Gastroesophageal sphincter (tissue), 4 donors: ENCODE data around the gene RESF1. TPM values are rescaled to one million over a fixed set of nuclear protein-coding genes. Genes with fewer than 3 reads are reported as not detected.
A peak's percentile ranks its signal among the peaks of the same experiment; 100 is the strongest.

ENCODE experiments used
- ATAC-seq: fragments of 150-250 bp; one replicate; pipeline ENCODE4 v1.9.1; 2016; ENCODE audit warnings: mild to moderate bottlenecking, moderate library complexity
- H3K27ac ChIP-seq, 4 donors: fragments of 200-600 bp; sonication (generic) in 3 of 4; 1 replicate in 3 of 4; 2 replicates in 1 of 4; pipeline ENCODE4 v1.5.1; 2016 to 2019
- H3K27me3 ChIP-seq: fragments of 200-600 bp; sonication (generic); one replicate; pipeline ENCODE4 v1.5.1; 2019
- H3K36me3 ChIP-seq, 2 donors: fragments of 200-600 bp; sonication (generic); one replicate each; pipeline ENCODE4 v1.5.1; 2019; ENCODE audit warnings: control low read depth in 1 of 2
- H3K4me1 ChIP-seq, 3 donors: fragments of 200-600 bp; sonication (generic); 1 replicate in 2 of 3; 2 replicates in 1 of 3; pipeline ENCODE4 v1.5.1; 2016 to 2019; ENCODE audit warnings: control low read depth in 2 of 3
- H3K4me3 ChIP-seq, 2 donors: fragments of 200-600 bp; sonication (generic); one replicate each; pipeline ENCODE4 v1.5.1; 2019; ENCODE audit warnings: mild to moderate bottlenecking in 1 of 2, moderate library complexity in 1 of 2
- H3K9me3 ChIP-seq, 3 donors: fragments of 200-600 bp; sonication (generic); one replicate each; pipeline ENCODE4 v1.5.1; 2017 to 2019; ENCODE audit warnings: control low read depth in 2 of 3
- CTCF ChIP-seq, 4 experiments: fragments of 200-600 bp in 2 of 4; fragments of 450-650 bp in 2 of 4; sonication (generic) in 1 of 4; IDR thresholded peaks; one replicate each; pipeline ENCODE4 v1.5.1; 2017 to 2019; ENCODE audit warnings: antibody characterized with exemption in 4 of 4, mild to moderate bottlenecking in 2 of 4, moderate library complexity in 2 of 4
- EP300 ChIP-seq: sonication (generic); formaldehyde crosslinking; IDR thresholded peaks from one replicate; pipeline ENCODE4 v1.6.1; 2017; ENCODE audit warnings: antibody characterized with exemption, mild to moderate bottlenecking
- POLR2A ChIP-seq, 2 donors: fragments of 450-650 bp; IDR thresholded peaks; one replicate each; pipeline ENCODE4 v1.6.1; 2017; ENCODE audit warnings: antibody characterized with exemption in 2 of 2, mild to moderate bottlenecking in 2 of 2, moderate library complexity in 1 of 2
- POLR2AphosphoS5 ChIP-seq: sonication (generic); formaldehyde crosslinking; IDR thresholded peaks from one replicate; pipeline ENCODE4 v1.6.1; 2017; ENCODE audit warnings: antibody characterized with exemption
- WGBS, 2 donors: methylation state at CpG; one replicate each; pipeline ENCODE4 v1.1.5; 2018; ENCODE audit warnings: low coverage in 1 of 2; 5-methylcytosine and 5-hydroxymethylcytosine counted together
- total RNA-seq, 4 donors: library from RNA; depleted of rRNA; stranded (reverse); fragments of >200 nt; gene quantifications; one replicate each; pipeline ENCODE4 v1.1.0, GENCODE V29; 2016

The RESF1 gene, protein sequence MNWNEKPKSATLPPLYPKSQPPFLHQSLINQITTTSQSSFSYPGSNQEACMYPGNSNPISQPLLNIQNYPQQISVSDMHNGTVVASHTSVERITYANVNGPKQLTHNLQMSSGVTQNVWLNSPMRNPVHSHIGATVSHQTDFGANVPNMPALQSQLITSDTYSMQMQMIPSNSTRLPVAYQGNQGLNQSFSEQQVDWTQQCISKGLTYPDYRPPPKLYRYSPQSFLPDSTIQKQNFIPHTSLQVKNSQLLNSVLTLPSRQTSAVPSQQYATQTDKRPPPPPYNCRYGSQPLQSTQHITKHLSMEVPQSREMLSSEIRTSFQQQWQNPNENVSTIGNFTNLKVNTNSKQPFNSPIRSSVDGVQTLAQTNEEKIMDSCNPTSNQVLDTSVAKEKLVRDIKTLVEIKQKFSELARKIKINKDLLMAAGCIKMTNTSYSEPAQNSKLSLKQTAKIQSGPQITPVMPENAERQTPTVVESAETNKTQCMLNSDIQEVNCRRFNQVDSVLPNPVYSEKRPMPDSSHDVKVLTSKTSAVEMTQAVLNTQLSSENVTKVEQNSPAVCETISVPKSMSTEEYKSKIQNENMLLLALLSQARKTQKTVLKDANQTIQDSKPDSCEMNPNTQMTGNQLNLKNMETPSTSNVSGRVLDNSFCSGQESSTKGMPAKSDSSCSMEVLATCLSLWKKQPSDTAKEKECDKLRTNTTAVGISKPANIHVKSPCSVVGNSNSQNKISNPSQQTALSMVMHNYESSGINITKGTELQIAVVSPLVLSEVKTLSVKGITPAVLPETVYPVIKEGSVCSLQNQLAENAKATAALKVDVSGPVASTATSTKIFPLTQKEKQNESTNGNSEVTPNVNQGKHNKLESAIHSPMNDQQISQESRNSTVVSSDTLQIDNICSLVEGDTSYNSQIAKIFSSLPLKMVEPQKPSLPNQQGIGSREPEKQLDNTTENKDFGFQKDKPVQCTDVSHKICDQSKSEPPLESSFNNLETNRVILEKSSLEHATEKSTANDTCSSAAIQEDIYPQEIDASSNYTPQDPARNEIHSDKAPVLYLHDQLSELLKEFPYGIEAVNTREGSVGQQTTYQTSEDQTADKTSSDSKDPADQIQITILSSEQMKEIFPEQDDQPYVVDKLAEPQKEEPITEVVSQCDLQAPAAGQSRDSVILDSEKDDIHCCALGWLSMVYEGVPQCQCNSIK (N-terminal part only)
- total RNA-seq, result 10 to 100 TPM; 29.0 to 52.0 (median 48.1) TPM

DNA sequence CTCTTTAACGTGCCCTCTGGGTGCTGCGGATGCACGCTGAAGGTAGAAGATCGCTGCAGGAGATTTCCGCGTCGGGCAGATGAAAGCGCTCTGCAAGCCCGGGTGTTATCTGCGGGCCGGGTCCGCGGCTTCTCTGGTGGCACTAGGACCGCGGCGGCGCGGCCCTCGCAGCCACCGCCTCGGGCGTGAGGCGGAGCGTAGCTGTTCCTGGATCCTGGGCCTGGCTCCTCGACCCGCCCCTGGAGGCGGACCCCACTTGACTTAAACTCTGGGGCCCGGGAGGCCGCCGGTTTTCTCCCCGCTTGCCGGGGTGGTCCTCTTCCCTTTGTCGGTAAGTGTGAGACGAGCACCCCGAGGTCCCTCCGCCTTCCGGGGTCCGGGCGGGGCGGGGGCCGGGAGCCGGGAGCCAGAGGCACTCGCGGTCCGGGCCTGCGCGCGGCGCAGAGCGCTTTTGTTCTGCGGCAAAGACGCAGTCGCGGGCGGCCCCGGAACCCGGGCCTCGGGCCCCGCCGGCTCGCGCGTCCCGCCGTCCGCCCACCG, at the start of gene RESF1:
Gene RESF1 (plus strand): TSS at position 255 of the 540 bp plus-strand sequence. CDS start 21,541 bp downstream, outside the sequence.
- Histone ChIP-seq H3K27me3 (no peaks in the 10 kb centered on the region), H3K36me3 (peaks cover 0 to 26% of the 10 kb centered on the region in 2 donors), H3K4me1 (peaks cover 4 to 48% (median 15%) of the 10 kb centered on the region in 3 donors), H3K4me3 (peak within 1 kb of the TSS; percentile 58 to 72), H3K9me3 (no peaks in the 10 kb centered on the region), H3K27ac (peak within 1 kb of the TSS; percentile 67 to 97 (median 90))
- ATAC-seq, result peak; percentile 97
- 0% methylated on average over 1 of the region's 67 CpGs; no CpG with 5 or more reads in 1 of the 2 donors for WGBS, 2 donors
- TF ChIP-seq POLR2A (IDR thresholded peaks at IDR 0.05), result peak; percentile 73 to 81
- peak; percentile 55 for TF ChIP-seq POLR2AphosphoS5
- no peak for TF ChIP-seq EP300
- peak in 1 of 4 experiments; percentile 25 for TF ChIP-seq CTCF (IDR thresholded peaks at IDR 0.05)

DNA sequence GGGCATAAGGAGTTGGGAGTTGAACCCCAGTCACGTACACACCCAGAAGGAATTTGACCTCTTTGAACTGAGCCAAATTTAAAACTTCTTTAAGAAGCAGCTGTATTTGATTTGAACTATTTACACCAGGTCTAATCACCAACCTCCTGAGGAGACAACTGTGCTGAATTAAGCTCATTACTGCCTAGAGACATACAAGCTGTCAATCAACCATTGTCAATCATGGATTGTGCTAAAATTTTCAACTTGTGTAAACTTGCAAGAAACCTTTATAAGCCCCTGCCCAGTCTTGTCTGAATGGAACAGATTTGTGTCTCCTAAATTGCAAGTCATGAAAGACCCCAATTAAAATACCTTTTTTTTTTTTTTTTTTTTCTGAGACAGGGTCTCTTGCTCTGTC, 44.3 kb upstream of the RESF1 start:
- ATAC-seq, result no peak
- H3K4me1 ChIP-seq, result no peaks in the 10 kb centered on the region
- TF ChIP-seq CTCF (IDR thresholded peaks at IDR 0.05), result no peak
- no peaks in the 10 kb centered on the region for H3K36me3 ChIP-seq
- no peaks in the 10 kb centered on the region for H3K27me3 ChIP-seq
- H3K27ac ChIP-seq, result no peak overlapping the region
- no peak overlapping the region for H3K4me3 ChIP-seq
- H3K9me3 ChIP-seq, result peaks cover 0 to 11% (median 0%) of the 10 kb centered on the region in 3 donors
- 6 to 25% methylated on average over 1 of the region's 1 CpG for WGBS, 2 donors

DNA sequence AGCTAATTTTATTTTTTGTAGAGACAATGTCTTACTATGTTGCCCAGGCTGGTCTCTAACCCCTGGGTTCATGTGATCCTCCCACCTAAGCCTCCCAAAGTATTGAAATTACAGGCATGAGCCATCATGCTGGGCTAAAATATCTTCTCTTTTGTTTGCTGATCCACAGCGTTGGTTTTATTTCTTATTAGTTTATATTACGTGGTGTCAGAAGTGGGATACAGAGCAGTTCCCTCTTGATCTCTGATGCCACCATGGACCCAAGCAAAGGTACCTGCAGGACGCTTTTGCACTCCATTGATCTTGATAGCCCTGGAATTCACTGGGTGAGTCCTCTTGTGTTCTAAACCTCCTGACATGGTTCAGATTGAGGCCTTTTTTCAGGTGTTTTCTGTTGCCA, 43.8 kb upstream of the RESF1 start:
- Histone ChIP-seq H3K27ac (no peak overlapping the region), H3K27me3 (no peaks in the 10 kb centered on the region), H3K4me3 (no peak overlapping the region), H3K36me3 (no peaks in the 10 kb centered on the region), H3K9me3 (peaks cover 0 to 11% (median 0%) of the 10 kb centered on the region in 3 donors), H3K4me1 (no peaks in the 10 kb centered on the region)
- TF ChIP-seq POLR2AphosphoS5 (no peak), CTCF (IDR thresholded peaks at IDR 0.05) (no peak), POLR2A (IDR thresholded peaks at IDR 0.05) (no peak)
- WGBS, 2 donors, result 83 to 89% methylated on average over 1 to 3 of the region's 3 CpGs
- no peak for ATAC-seq

GRCh38 chr12:31922341-31923062, 36.7 kb upstream of the RESF1 start:
- Histone ChIP-seq H3K27ac (no peak overlapping the region), H3K4me1 (no peaks in the 10 kb centered on the region), H3K36me3 (no peaks in the 10 kb centered on the region), H3K4me3 (no peak overlapping the region), H3K9me3 (peaks cover 0 to 21% (median 0%) of the 10 kb centered on the region in 3 donors), H3K27me3 (no peaks in the 10 kb centered on the region)
- TF ChIP-seq POLR2A (IDR thresholded peaks at IDR 0.05) (no peak), POLR2AphosphoS5 (no peak), CTCF (IDR thresholded peaks at IDR 0.05) (no peak), EP300 (no peak)
- no peak for ATAC-seq
- 71 to 100% methylated on average over 1 of the region's 1 CpG for WGBS, 2 donors
